ENCODE measurements around the gene TRAK2. TPM values are rescaled to one million over a fixed set of nuclear protein-coding genes. Genes with fewer than 3 reads are reported as not detected.

TRAK2 gene
- total and polyA plus RNA-seq, 9 of the 15 experiments (the other 6 are each of a cell fraction or from before 2014, with no cell fraction given) = 3.4 to 10.4 (median 7.3) TPM

- TF ChIP-seq, protein P1, sequence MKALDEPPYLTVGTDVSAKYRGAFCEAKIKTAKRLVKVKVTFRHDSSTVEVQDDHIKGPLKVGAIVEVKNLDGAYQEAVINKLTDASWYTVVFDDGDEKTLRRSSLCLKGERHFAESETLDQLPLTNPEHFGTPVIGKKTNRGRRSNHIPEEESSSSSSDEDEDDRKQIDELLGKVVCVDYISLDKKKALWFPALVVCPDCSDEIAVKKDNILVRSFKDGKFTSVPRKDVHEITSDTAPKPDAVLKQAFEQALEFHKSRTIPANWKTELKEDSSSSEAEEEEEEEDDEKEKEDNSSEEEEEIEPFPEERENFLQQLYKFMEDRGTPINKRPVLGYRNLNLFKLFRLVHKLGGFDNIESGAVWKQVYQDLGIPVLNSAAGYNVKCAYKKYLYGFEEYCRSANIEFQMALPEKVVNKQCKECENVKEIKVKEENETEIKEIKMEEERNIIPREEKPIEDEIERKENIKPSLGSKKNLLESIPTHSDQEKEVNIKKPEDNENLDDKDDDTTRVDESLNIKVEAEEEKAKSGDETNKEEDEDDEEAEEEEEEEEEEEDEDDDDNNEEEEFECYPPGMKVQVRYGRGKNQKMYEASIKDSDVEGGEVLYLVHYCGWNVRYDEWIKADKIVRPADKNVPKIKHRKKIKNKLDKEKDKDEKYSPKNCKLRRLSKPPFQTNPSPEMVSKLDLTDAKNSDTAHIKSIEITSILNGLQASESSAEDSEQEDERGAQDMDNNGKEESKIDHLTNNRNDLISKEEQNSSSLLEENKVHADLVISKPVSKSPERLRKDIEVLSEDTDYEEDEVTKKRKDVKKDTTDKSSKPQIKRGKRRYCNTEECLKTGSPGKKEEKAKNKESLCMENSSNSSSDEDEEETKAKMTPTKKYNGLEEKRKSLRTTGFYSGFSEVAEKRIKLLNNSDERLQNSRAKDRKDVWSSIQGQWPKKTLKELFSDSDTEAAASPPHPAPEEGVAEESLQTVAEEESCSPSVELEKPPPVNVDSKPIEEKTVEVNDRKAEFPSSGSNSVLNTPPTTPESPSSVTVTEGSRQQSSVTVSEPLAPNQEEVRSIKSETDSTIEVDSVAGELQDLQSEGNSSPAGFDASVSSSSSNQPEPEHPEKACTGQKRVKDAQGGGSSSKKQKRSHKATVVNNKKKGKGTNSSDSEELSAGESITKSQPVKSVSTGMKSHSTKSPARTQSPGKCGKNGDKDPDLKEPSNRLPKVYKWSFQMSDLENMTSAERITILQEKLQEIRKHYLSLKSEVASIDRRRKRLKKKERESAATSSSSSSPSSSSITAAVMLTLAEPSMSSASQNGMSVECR (CRISPR knock-in tag; IDR thresholded peaks at IDR 0.05) = no peak
- no peak for TF ChIP-seq ZNF57 (CRISPR knock-in tag; IDR thresholded peaks at IDR 0.05)
- TF ChIP-seq DEAF1 (CRISPR knock-in tag; IDR thresholded peaks at IDR 0.05) = no peak
- no peak for TF ChIP-seq ZNF12 (CRISPR knock-in tag; IDR thresholded peaks at IDR 0.05)
- no peak for TF ChIP-seq ZNF507 (tag; conservative IDR thresholded peaks at IDR 0.05)
- TF ChIP-seq ARNT (IDR thresholded peaks at IDR 0.05) = 0 out of 4 replicates have a peak, but pooled peaks of 1 of the 2 experiments have one; percentile 29
- TF ChIP-seq PML (IDR thresholded peaks at IDR 0.05; ENCODE audit: low read length) = no peak
- no peak for TF ChIP-seq STAG1 (CRISPR knock-in tag; IDR thresholded peaks at IDR 0.05; ENCODE audit: borderline replicate concordance)
- TF ChIP-seq NR1H2 (CRISPR knock-in tag; IDR thresholded peaks at IDR 0.05) = no peak
- no peak for TF ChIP-seq ZNF140 (CRISPR knock-in tag; IDR thresholded peaks at IDR 0.05)
- no peak for TF ChIP-seq ZNF699 (CRISPR knock-in tag; IDR thresholded peaks at IDR 0.05; ENCODE audit: insufficient replicate concordance)
- no peak for TF ChIP-seq POLR2B (IDR thresholded peaks at IDR 0.05; ENCODE audit: low read depth, partially characterized antibody)
- no peak for TF ChIP-seq LCOR (CRISPR knock-in tag; IDR thresholded peaks at IDR 0.05)
- TF ChIP-seq BRF1 (IDR thresholded peaks at IDR 0.05; ENCODE audit: borderline replicate concordance, extremely low read depth, insufficient read length) = no peak
- TF ChIP-seq ZNF436 (CRISPR knock-in tag; IDR thresholded peaks at IDR 0.05) = no peak
- peak; percentile 29 for TF ChIP-seq BRD9 (IDR thresholded peaks at IDR 0.05; ENCODE audit: low read depth, partially characterized antibody)
- no peak for TF ChIP-seq MCM5 (IDR thresholded peaks at IDR 0.05; ENCODE audit: low read depth)
- TF ChIP-seq, protein P2, sequence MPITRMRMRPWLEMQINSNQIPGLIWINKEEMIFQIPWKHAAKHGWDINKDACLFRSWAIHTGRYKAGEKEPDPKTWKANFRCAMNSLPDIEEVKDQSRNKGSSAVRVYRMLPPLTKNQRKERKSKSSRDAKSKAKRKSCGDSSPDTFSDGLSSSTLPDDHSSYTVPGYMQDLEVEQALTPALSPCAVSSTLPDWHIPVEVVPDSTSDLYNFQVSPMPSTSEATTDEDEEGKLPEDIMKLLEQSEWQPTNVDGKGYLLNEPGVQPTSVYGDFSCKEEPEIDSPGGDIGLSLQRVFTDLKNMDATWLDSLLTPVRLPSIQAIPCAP (CRISPR knock-in tag; IDR thresholded peaks at IDR 0.05; ENCODE audit: borderline replicate concordance) = no peak
- no peak for TF ChIP-seq CHD2 (IDR thresholded peaks at IDR 0.05; ENCODE audit: low read depth, low read length)
- no peak for TF ChIP-seq TAF7 (tag; IDR thresholded peaks at IDR 0.05)
- TF ChIP-seq CCAR2 (IDR thresholded peaks at IDR 0.05; ENCODE audit: low read depth, low read length) = no peak
- TF ChIP-seq SOX6 (IDR thresholded peaks at IDR 0.05) = no peak
- TF ChIP-seq, protein P3, sequence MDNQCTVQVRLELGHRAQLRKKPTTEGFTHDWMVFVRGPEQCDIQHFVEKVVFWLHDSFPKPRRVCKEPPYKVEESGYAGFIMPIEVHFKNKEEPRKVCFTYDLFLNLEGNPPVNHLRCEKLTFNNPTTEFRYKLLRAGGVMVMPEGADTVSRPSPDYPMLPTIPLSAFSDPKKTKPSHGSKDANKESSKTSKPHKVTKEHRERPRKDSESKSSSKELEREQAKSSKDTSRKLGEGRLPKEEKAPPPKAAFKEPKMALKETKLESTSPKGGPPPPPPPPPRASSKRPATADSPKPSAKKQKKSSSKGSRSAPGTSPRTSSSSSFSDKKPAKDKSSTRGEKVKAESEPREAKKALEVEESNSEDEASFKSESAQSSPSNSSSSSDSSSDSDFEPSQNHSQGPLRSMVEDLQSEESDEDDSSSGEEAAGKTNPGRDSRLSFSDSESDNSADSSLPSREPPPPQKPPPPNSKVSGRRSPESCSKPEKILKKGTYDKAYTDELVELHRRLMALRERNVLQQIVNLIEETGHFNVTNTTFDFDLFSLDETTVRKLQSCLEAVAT (IDR thresholded peaks at IDR 0.05) = peak in 1 of 2 experiments; percentile 51; a peak in 2 of 4 replicates
Observed at GRCh38 chr2:201404699-201405280, 46.5 kb downstream of the TRAK2 start (continued).

All from K562 (cell line).